HL-60/S4 (cell line): ENCODE results near the gene OR5H14.
"Not testable (repeated sequence)": the region's sequence is repeated elsewhere in the genome, so short reads cannot be mapped to it uniquely, and the experiment has no call there.

Experiments
- in situ Hi-C: fragments of 300-500 bp; cut with MboI; formaldehyde crosslinking; loops from 2 replicates; pipeline ENCODE4 v1.14.3; 2022; ENCODE audit warnings: low sequenced_read_pairs

Gene OR5H14

GRCh38 chr3:98196293-98196692 lies 49.0 kb downstream of the OR5H14 start:
- in situ Hi-C loops, result not testable (repeated sequence)

- in situ Hi-C loops, result no loop called here
Observed at GRCh38 chr3:98199020-98199419, 51.7 kb downstream of the OR5H14 start.
